Vagina (tissue), 2 donors: ENCODE measurements around the gene SRF. TPM values are rescaled to one million over a fixed set of nuclear protein-coding genes. Genes with fewer than 3 reads are reported as not detected.
"Not testable (repeated sequence)": the region's sequence is repeated elsewhere in the genome, so short reads cannot be mapped to it uniquely, and the experiment has no call there.

Experiments
- DNase-seq, 2 donors: peaks; one replicate each; pipeline ENCODE4 v3.0.0-alpha.2; 2017; ENCODE audit errors: extremely low spot score in 2 of 2
- H3K27ac ChIP-seq: fragments of 200-600 bp; sonication (generic); one replicate; pipeline ENCODE4 v1.5.1; 2019
- H3K27me3 ChIP-seq: fragments of 200-600 bp; sonication (generic); one replicate; pipeline ENCODE4 v1.5.1; 2019
- H3K36me3 ChIP-seq, 2 donors: fragments of 200-600 bp; sonication (generic); one replicate each; pipeline ENCODE4 v1.5.1; 2017 to 2019
- H3K4me1 ChIP-seq: fragments of 200-600 bp; sonication (generic); one replicate; pipeline ENCODE4 v1.5.1; 2019
- H3K4me3 ChIP-seq, 2 donors: fragments of 200-600 bp; sonication (generic); 1 replicate in 1 of 2; 2 replicates in 1 of 2; pipeline ENCODE4 v1.5.1; 2016 to 2019
- H3K9me3 ChIP-seq: fragments of 200-600 bp; sonication (generic); one replicate; pipeline ENCODE4 v1.5.1; 2019
- POLR2A ChIP-seq, 2 donors: fragments of 450-650 bp; IDR thresholded peaks; one replicate each; pipeline ENCODE4 v1.6.1; 2017; ENCODE audit warnings: antibody characterized with exemption in 2 of 2, mild to moderate bottlenecking in 2 of 2, moderate library complexity in 2 of 2
- POLR2AphosphoS5 ChIP-seq, 2 donors: sonication (generic); formaldehyde crosslinking; IDR thresholded peaks; one replicate each; pipeline ENCODE4 v1.9.0; 2017; ENCODE audit warnings: antibody characterized with exemption in 2 of 2, mild to moderate bottlenecking in 2 of 2, low read depth in 1 of 2; ENCODE audit not compliant: insufficient read depth in 1 of 2
- intact Hi-C: fragments of 100-400 bp; cut with DNase I; formaldehyde crosslinking; loops from one replicate; pipeline ENCODE4 v1.15.1; 2023
- total RNA-seq: library from RNA; depleted of rRNA; stranded (reverse); fragments of >200 nt; gene quantifications from one replicate; pipeline ENCODE4 v1.2.3, GENCODE V29; 2016
- TF ChIP-seq, protein P1 (sequence below), 3 experiments: fragments of 450-650 bp in 2 of 3; fragments of 200-600 bp in 1 of 3; sonication (generic) in 1 of 3; IDR thresholded peaks; one replicate each; pipeline ENCODE4 v1.5.1; 2017 to 2019; ENCODE audit warnings: antibody characterized with exemption in 3 of 3, mild to moderate bottlenecking in 2 of 3, moderate library complexity in 2 of 3

The SRF gene
- total RNA-seq, 1 donor from 2014 or later: 28.2 TPM

DNA sequence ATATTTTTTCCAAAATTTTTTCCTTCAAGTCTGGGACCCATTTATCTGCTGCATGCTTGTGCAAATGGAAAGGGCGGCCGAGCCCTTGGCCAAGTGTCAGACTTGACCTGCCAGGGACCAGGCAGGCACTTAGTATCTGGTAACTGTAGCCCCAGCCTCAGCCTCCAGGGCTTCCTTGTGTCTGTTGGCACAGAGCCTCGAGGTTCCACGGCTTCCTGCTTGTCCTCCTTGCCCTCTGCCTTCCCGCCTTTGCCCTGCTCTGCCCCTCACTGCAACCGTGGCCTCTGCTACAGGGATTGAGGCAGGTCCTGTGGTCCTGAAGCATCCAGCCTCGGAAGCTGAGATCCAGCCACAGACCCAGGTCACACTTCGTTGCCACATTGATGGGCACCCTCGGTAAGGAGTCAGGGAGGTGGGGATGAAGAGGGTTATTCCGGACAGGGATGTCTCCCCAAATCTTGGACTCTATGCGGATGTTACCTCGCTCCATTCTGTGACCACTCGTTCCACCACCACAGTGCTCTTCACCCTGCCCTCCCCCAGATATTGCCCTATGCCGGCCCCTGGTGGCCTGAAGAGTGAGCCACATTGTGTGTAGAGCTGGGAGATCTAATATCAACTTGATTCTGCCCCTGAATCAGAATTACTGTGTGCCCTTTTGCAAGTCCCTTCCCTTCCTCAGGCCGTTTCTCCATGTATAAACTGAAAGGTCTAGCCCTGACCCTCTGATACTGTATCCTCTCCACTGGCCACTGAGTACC is 41.5 kb upstream of the SRF start:
- DNase-seq: no peak
- Histone ChIP-seq H3K4me3 (no peak overlapping the region), H3K9me3 (no peaks in the 10 kb centered on the region), H3K27me3 (no peaks in the 10 kb centered on the region), H3K36me3 (peaks cover 0 to 12% of the 10 kb centered on the region in 2 donors), H3K27ac (no peak overlapping the region), H3K4me1 (peaks cover 36% of the 10 kb centered on the region)
- intact Hi-C loops: loop anchor here (10.0 kb wide), 1 partner anchor 55 kb away; the partner anchor contains the start of gene PTK7
- TF ChIP-seq POLR2A (IDR thresholded peaks at IDR 0.05): no peak
- TF ChIP-seq, protein P1, sequence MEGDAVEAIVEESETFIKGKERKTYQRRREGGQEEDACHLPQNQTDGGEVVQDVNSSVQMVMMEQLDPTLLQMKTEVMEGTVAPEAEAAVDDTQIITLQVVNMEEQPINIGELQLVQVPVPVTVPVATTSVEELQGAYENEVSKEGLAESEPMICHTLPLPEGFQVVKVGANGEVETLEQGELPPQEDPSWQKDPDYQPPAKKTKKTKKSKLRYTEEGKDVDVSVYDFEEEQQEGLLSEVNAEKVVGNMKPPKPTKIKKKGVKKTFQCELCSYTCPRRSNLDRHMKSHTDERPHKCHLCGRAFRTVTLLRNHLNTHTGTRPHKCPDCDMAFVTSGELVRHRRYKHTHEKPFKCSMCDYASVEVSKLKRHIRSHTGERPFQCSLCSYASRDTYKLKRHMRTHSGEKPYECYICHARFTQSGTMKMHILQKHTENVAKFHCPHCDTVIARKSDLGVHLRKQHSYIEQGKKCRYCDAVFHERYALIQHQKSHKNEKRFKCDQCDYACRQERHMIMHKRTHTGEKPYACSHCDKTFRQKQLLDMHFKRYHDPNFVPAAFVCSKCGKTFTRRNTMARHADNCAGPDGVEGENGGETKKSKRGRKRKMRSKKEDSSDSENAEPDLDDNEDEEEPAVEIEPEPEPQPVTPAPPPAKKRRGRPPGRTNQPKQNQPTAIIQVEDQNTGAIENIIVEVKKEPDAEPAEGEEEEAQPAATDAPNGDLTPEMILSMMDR (IDR thresholded peaks at IDR 0.05): peak in 1 of 3 experiments; percentile 35
- no peak for TF ChIP-seq POLR2AphosphoS5 (IDR thresholded peaks at IDR 0.05; ENCODE audit: insufficient read depth in 1 of 2, low read depth in 1 of 2)

DNA sequence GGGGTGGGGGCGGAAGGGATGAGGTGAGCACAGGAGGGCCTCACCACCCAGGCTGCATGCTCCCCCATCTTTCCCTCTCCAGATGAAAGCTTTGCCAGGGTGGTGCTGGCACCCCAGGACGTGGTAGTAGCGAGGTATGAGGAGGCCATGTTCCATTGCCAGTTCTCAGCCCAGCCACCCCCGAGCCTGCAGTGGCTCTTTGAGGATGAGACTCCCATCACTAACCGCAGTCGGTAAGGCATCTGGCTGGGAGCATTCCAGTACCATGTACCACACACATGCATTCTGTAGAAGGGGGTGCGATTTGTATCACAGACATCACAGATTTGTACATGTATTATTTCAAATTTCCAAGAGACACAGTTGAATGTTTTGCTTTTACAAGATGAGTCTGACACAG is 40.6 kb upstream of the SRF start:
- DNase-seq: no peak
- Histone ChIP-seq H3K27ac (no peak overlapping the region), H3K36me3 (peaks cover 0 to 12% of the 10 kb centered on the region in 2 donors), H3K4me3 (no peak overlapping the region), H3K4me1 (peaks cover 30% of the 10 kb centered on the region), H3K27me3 (no peaks in the 10 kb centered on the region), H3K9me3 (no peaks in the 10 kb centered on the region)
- intact Hi-C loops: no loop called here
- no peak for TF ChIP-seq POLR2AphosphoS5 (IDR thresholded peaks at IDR 0.05; ENCODE audit: insufficient read depth in 1 of 2, low read depth in 1 of 2)
- TF ChIP-seq, protein P1 (IDR thresholded peaks at IDR 0.05): no peak
- TF ChIP-seq POLR2A (IDR thresholded peaks at IDR 0.05): no peak

DNA sequence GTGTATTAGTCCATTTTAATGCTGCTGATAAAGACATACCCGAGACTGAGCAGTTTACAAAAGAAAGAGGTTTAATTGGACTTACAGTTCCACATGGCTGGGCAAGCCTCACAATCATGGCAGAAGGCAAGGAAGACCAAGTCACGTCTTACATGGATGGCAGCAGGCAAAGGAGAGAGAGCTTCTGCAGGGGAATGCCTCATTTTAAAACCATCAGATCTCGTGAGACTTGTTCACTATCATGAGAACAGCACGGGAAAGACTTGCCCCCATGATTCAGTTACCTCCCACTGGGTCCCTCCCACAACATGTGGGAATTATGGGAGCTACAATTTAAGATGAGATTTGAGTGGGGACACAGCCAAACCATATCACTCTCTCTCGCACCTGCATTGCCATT is 39.7 kb upstream of the SRF start:
- H3K4me3 ChIP-seq, DNase-seq, H3K27me3 ChIP-seq, intact Hi-C loops, H3K27ac ChIP-seq, H3K9me3 ChIP-seq: not testable (repeated sequence)
- H3K36me3 ChIP-seq: peaks cover 0 to 12% of the 10 kb centered on the region in 2 donors
- peaks cover 21% of the 10 kb centered on the region for H3K4me1 ChIP-seq

DNA sequence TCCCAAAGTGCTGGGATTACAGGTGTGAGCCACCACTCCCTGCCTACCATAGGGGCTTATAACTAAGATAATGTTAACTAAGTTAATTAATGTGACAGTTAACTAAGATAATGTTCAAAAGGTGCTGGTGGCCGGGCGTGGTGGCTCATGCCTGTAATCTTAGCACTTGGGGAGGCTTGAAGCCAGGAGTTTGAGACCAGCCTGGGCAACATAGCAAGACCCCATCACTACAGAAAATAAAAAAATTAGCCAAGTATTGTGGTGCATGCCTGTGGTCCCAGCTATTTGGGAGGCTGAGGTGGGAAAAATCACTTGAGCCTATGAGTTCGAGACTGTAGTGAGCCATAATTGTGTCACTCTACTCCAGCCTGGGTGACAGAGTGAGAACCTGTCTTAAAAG is 32.8 kb upstream of the SRF start:
- Histone ChIP-seq H3K4me1 (peaks cover 6% of the 10 kb centered on the region), H3K27me3 (no peaks in the 10 kb centered on the region), H3K27ac (no peak overlapping the region), H3K9me3 (no peaks in the 10 kb centered on the region), H3K36me3 (no peaks in the 10 kb centered on the region), H3K4me3 (no peak overlapping the region)
- no peak for TF ChIP-seq POLR2AphosphoS5 (IDR thresholded peaks at IDR 0.05; ENCODE audit: insufficient read depth in 1 of 2, low read depth in 1 of 2)
- TF ChIP-seq, protein P1 (IDR thresholded peaks at IDR 0.05): no peak
- no peak for TF ChIP-seq POLR2A (IDR thresholded peaks at IDR 0.05)
- DNase-seq: no peak
- intact Hi-C loops: no loop called here

DNA sequence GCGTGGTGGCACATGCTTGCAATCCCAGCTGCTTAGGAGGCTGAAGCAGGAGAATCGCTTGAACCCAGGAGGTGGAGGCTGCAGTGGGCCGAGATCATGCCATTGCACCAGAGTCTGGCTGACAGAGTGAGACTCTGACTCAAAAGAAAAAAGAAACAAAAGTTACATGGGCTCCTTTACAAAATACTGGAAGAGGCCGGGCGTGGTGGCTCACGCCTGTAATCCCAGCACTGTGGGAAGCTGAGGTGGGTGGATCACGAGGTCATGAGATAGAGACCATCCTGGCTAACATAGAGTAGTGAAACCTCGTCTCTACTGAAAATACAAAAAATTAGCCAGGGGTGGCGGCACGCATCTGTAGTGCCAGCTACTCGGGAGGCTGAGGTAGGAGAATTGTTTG is 31.1 kb upstream of the SRF start:
- not testable (repeated sequence) for H3K9me3 ChIP-seq, H3K4me3 ChIP-seq, H3K27ac ChIP-seq, DNase-seq, H3K36me3 ChIP-seq, H3K27me3 ChIP-seq
- H3K4me1 ChIP-seq: peaks cover 12% of the 10 kb centered on the region
- intact Hi-C loops: loop anchor here (5.0 kb wide), 1 partner anchor 238 kb away; no protein-coding TSS in a partner anchor

DNA sequence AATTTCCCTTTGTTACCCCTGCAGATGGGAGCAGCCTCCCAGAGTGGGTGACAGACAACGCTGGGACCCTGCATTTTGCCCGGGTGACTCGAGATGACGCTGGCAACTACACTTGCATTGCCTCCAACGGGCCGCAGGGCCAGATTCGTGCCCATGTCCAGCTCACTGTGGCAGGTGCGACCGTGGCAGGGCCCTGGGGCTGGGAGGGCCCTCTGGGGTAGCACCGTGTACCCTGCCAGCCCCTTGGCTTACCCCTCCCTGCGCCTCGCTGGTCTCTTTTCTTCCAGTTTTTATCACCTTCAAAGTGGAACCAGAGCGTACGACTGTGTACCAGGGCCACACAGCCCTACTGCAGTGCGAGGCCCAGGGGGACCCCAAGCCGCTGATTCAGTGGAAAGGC is 29.4 kb upstream of the SRF start:
- Histone ChIP-seq H3K4me1 (peaks cover 12% of the 10 kb centered on the region), H3K4me3 (no peak overlapping the region), H3K27me3 (no peaks in the 10 kb centered on the region), H3K36me3 (peaks cover 0 to 1% of the 10 kb centered on the region in 2 donors), H3K27ac (no peak overlapping the region), H3K9me3 (no peaks in the 10 kb centered on the region)
- TF ChIP-seq, protein P1 (IDR thresholded peaks at IDR 0.05): no peak
- TF ChIP-seq POLR2AphosphoS5 (IDR thresholded peaks at IDR 0.05; ENCODE audit: insufficient read depth in 1 of 2, low read depth in 1 of 2): no peak
- intact Hi-C loops: loop anchor here (5.0 kb wide), 1 partner anchor 239 kb away; no protein-coding TSS in a partner anchor
- DNase-seq: no peak
